HG03097 (cell line): ENCODE results near the gene BGN.
A peak's percentile ranks its signal among the peaks of the same experiment; 100 is the strongest.

Source experiments
- ATAC-seq: cut with Tn5 transposase; IDR thresholded peaks from one replicate; pipeline ENCODE4 v1.9.1; 2021; ENCODE audit not compliant: unreplicated experiment, low FRiP score

Gene BGN

DNA sequence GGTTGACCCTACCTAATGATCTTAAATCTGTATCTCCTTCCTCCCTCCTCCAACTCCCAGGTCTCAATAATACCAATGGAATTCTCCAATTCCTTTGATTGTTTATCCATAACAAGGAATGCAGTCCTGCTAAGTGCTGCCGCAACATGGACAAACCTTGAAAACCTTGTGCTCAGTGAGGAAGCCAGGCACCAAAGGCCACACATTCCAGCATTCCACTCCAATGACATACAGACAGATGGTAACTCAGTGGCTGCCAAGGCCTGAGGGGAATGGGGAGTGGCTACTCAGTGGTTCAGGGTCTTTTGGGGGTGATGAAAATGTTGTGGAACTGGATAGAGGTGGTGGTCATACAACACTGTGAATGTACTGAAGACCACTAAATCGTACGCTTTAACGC lies 34.8 kb upstream of the BGN start:
- no peak for ATAC-seq

DNA sequence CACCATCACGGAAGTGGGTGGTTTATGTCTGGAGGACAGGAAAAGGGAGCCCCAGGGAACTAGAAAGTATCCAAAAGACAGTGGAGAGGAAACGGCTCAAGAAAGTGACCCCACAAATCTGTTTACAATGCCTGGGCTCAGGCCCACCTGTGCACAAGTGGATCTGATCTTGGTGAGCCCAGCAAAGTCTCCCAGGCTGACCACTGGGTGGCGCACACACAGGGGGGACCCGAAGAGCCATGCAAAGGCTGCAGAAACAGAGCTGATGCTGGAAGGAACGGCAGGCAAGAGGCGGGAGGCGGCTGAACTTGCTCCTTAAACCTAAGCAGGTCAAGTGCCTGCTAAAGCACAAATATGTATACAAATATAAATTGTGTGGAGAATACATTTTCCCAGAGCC lies 34.0 kb upstream of the BGN start:
- no peak for ATAC-seq

DNA sequence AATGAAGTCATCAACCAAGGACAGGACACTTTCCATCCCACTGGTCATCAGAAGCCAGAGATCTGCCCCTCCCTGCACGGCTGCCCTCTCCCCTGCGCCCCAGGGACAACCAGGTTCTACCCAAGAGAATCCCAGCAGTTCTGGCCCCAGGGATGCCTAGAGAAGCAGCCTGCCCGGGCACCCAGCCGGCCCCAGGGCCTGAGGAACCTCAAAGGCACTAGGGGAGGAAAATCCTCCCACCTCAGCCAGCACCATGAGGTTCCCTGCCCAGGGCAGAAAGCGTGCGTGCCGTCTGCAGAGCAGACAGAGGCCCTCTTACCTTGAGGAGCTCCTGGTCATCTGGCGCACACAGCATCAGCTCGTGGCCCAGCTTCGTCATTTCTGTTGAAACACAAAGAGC lies 32.5 kb upstream of the BGN start:
- ATAC-seq: no peak

DNA sequence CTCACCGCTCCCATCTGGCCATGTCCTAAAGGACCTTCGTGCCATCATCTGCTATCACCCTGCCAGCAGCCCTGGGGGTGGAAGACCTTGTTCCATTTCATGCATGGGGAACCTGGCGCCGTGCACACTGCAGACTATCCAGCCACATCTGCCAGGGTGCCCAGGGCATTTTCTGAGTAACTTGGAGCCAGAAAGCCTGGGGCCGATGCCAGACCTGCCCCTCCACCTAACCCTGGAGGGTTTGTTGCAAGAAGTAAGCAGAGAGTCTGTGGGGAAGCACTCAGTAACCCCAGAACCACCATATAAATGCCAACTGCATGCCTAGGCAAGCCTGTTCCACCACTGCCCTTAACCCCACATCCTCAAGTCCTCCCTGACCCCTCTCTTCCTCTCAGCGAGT lies 31.7 kb upstream of the BGN start:
- ATAC-seq: no peak

DNA sequence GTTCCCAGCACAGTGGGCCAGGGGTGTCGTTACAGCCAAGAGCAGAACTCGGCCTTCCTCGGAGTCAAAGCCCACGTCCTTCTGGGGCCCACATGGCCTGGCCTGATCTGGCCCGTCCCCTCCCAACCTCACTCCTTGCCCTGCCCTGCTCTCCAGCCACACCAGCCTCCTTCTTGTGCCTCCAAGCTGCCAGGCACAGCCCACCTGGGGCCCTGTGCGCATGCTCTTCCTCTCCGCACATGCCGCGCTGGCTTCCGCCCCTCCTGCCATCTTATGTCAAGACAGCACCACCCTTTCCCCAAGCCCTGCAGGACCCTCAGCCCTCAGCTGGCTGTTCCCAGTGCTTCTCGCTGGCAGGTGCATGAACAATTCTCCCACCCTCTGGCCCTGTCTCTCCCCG lies 31.2 kb upstream of the BGN start:
- no peak for ATAC-seq

DNA sequence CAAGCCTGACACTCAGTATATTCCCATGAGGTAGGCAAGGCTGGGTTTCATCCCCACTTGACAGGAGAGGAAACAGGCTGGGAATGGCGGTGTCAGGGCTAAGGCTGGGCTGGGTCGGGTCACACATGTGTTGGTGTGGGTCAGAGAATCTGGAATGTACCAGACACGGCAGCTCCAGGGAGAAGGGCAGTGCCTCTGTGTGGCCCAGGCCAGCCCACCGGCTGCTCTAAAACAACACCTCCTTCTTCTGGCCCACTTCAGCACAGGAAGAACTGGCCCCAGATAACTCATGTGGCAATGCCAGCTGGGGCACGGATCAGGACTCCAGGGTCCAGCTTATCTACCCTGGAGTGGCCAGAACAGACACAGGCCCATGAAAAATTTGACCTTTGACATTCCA lies 30.7 kb upstream of the BGN start:
- no peak for ATAC-seq

DNA sequence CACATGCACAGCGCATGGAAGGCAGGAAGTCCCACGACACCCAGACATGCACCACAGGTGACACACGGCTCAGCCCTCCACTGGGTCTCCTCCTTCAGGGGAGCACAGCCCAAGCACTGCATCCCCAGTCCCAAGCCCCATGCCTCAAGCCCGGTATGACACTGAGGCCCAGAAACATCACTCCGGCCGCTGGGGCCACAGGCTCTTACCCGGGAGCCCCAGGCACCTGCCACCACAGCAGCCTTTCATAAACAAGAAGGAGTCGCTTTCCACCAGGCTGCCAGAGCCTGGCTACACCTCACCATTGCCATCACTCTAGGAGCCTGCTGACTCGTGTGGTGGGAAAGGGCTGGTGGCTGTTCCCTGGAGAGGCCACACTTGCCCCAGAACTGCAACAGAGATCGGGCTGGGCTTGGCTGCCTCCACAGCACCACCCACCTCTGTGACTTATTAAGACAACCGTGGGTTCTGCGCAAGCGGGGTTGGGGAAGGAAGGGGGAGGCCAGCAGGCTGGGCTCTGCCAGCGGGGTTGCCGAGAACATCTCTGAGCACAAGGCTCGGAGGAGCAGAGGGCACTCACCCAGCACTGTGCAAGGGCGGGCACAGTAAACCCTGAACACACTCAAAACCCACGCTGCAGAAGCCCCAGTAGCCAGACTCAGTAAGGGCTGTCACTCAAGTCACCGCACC lies 28.9 kb upstream of the BGN start:
- ATAC-seq: no peak

DNA sequence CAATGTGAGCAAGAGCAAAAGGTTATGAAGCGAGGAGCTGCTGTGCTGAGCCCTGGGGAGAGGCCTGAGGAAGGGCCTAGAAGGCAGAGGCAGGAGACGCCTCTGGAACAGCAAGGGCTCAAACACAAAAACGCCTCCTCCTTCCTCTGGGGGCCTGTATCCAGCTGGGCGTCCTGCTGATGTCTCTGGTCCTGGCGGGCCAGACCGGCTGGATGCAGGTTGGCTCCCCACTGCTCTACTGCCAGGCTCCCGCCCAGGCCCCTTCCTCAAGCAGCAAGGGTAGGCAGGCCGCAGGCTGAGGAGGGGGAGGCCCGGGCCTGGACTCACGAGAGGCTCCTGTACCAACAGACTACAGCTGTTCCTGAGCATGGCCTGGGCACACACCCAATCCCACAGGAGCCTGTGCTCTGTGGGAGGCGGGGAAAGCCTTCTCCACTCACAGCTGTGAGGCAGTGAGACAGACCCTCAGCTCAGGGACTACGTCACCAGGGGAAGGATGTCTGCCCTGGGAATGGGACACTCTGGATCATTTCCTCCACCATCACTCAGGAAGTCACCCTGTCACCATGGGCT lies 26.7 kb upstream of the BGN start:
- ATAC-seq: no peak

DNA sequence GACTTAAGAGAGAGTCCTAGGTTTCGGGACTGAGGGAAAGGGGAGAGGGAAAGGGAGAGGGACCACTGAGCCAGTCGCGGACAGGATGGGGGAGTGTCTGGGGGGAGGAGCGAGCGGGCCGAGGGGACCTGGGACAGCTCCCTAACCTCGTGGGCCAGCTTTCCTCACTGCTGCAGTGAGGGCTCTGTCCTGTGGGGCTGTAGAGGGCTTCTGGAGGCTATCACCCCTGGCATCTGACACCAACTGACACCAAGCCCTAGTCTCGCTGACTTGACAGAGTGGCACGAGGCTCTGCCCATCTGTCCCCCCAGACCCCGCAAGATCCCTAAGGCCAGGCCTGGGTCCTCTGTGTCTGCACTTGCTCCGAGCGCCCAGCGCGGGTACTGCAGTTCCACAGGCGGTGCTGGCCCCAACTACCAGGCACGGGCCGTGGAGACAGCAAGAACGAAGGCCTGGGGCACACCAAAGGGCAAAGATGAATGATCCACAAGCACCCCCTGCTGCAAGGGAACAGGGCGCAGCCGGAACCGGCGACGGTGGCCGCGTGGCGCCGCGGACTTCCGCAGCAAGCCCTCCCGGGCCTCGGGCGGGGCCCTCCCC lies 24.9 kb upstream of the BGN start:
- peak; percentile 25 for ATAC-seq

DNA sequence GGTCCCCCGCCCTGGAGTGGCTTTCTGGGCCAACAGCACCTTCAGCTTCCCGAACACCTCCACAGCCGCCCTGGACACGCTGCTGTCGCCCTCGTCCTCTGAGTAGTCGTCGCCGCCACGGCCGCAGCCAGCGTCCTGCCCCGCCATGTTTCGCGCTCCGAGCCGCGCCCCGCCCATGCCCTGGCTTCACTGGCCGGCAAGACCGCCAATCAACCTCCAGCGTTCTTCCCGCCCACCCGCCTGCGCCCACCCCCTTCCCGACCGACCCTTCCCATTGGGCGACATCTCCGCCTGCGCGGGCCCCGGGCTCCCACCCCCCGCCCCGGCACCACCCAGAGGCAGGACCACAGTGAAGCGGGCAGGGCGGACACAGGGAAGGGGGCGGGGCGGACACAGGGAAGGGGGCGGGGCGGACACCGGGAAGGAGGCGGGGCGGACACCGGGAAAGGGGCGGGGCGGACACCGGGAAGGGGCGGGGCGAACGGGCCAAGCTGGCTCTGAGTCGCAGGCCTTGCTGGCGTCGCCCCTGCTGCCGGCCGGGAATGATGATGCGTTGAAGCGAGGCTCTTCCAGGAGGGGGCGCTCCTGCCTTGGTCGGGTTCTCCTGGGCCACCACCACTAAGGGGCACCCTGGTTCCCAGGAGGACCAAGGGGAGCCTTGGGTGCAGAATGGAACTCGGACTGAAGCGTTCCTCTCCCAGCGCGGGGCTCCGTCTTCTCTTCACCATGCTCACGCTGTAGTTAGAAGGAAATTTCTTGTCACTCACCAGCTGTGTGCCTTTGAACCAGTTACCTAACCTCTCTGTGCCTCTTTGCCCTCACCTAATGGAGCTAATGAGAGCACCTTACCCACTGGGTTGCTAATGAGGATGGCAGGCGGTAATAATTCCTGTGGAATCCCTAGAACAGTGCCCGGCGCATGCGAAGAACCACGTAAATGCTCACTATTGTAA lies 24.1 kb upstream of the BGN start, which contains the start of gene HAUS7:
Gene HAUS7, minus strand, starts transcription at position 166 of the 953 bp plus-strand sequence. Its CDS starts 19 bp downstream, at position 147.
- ATAC-seq: peak; percentile 69

DNA sequence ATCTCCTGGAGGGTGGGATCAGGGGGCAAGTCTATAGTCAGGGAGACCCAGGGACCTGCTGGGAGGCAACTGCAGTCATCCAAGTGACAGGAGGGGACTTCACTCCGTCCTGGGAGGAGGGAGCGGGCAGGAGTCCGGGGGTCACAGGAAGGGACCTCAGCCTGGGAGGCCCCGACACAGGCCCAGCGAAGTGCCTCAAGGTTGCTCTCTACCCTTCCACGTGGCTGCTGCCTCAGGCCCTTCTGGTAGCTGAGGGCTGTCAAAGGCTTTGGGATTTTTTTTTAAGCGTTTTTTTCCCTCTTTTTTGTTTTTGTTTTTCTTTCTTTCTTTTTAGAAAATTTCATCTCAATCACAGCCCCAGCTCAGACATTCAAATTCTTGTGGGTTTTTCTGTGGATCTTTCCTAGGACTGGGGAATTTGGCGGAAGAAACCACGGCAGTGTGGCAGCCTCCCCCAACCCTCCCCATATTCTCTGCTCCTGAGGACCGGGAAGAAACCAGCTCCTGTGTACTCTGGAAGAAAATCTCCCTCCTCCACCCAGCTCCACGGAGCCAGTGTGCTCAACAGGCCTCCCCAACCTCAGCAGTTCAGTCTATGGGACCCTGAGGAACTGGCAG lies 23.0 kb upstream of the BGN start:
- no peak for ATAC-seq

DNA sequence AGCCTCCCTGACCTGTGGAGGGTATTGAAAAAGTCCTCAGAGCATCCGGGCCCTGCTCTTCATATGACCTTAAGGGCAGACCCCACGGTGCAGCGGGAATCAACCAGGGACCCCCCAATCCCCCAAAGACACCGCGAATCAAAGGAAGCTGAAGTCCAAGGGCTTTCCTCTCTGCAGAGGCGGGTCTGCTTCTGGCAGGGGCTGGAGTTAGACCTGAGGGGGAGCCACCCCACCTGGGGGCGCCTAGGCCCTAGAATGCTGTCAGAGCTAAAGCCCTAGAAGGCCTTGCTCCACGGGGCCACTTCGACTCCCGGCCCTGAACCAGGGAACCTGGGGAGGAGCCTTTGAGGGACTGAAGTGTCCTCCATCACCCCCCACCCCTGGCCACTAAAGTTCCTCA lies 21.7 kb upstream of the BGN start:
- no peak for ATAC-seq

DNA sequence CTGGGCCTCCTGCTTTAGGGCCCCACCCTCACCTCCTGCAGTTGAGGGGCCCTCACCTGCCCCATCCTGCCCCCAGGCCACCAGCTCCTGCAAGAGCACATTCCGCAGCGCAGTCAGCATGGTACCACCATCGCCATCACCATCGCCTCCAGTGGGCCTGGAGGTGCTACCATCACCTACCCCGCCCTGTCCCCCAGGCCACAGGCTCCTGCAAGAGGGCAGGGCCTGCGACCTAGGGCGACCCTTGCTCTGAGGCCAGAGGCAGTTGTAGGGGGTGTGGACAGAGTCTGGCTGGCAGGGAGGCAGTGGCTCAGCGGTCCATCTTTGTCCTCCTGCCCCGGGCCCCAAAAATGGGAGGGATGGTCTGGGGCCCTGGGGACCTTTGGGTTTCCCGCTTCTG lies 20.5 kb upstream of the BGN start:
- ATAC-seq: no peak

DNA sequence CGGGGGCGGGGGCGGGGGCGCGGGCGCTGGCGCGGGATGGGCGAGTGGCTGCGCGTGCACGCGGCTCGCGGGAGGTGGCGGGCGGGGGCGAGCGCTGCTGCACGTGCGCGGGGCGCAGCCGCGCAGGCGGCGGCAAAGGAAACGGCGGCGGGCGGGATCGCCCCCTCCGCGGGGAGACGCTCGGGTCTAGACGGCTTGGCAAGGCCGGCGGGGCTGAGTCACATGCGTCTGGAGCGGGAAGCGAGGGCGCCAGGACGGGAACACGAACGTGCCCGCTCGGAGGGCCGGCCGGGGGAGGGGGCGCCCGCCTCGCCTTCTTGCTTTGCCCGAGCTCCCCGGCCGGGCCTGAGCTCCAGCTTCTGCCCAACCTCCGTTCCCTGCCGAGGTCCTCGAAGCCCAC lies 20.1 kb upstream of the BGN start:
- no peak for ATAC-seq

DNA sequence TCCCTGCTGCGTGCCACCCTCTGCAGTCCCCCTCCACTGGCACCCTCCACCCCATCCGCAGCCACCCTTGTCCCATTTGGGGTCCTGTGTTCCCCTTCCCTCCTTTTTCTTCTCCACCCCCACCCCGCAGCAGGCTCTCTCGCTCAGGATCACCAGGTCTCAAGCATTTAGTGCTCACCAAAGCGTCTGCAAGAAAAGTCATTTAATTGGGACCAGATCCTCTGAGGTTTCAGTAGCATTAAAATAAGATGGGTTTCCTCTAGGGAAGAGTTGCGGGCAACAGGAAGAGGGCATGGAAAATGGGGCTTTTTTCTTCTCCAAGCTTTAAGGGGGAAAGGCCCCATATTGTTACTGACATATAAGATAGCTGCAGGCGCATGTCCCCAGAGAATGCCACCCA lies 19.5 kb upstream of the BGN start:
- ATAC-seq: no peak

DNA sequence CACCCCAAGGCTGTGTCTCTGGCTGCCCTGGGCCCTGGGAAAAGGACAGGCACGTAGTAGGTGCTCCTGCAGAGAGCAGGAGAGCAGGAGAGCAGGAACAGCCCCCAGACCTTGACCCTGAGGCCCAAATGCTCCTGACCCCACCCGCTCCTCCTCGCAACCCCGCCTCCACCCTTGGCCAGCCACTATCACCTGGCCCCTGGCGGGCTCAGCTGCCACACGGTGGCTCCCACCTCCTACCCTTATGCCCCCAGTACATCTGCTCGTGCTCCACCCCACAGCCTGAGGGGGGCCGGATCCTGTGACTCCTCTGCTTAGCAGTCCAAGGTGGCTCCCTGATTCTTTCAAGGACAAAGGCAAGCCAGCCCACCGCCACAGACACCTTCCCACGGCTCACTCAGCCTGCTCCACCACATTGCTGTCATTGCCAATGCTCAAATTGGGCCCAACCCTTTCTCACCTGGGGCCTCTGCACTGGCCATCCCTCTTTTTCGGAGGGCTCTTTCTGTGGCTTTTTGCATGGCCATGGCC lies 19.0 kb upstream of the BGN start:
- no peak for ATAC-seq

DNA sequence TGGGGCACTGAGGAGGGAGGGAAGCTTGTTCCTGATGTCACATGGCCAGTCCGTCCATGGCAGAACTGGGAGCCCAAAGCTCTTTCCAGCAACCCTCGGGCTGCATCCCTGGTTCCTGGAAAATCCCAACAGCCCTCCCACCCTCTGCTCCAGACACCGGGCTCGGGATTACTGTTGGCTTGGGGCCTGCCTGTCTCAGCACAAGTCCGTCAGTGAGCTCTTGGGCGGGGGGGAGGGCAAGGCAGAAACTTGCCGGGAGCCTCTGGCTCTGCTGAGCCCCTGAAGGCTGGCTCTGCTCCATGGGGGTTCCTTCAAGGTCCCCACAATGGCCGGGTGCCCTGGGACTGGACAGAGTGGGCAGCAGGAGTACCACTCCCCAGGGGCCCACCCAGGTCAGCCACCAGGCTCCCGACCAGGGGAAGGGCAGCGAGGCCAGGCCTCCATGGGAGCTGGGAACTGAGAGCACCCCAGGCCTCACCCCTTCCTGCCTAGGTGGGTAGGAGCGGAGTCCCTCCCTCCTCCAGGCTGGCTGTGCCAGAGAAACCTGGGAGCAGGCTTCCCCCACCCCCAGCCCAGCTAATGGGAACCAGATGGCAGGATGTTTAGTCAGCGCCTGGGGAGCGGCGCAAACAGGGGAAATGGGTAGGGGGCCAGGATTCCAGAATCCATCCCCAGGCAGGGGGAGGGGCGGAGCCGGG lies 18.0 kb upstream of the BGN start:
- no peak for ATAC-seq

DNA sequence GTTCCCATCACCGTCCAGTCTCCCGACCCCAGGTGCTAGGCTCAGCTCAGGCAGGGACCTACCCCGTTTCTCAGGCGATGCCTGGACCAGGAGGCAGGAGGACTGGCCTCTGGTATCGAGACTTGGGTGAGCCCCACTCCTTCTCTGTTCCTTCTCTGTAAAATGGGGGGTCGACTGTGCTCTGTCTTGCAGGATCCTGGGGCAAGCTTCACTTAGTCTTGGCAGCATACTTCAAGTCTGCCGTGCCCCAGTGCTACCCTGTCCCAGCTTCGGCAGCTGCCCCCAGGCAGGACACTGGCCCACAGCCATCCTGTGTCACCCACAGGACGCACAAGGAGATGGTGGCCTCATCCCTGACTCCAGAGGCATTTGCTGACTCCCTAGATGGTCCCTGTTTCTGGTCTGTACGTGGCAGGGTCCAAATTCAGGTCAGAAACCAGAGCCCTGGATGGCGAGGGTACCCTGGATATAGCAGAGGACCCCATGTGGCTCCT lies 17.4 kb upstream of the BGN start:
- no peak for ATAC-seq

DNA sequence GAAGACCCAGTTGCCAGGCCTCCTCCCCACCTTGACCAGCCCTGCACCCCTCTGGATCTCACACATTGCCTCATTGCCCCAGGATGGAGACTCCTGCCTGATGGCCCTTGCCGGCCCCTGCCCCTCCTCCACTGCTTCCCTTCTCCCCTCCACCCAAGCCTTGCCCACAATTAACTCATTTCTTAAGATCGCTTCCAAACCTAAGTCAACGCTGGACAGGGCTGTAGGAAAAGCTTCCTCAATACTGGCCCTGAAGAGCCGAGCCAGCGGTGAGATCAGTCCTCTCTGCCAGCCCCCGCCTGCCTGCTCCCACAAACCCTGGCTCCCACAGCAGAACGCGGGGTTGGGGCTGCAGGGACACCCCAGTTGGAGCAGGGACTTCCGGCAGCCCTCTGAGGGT lies 16.9 kb upstream of the BGN start:
- no peak for ATAC-seq

DNA sequence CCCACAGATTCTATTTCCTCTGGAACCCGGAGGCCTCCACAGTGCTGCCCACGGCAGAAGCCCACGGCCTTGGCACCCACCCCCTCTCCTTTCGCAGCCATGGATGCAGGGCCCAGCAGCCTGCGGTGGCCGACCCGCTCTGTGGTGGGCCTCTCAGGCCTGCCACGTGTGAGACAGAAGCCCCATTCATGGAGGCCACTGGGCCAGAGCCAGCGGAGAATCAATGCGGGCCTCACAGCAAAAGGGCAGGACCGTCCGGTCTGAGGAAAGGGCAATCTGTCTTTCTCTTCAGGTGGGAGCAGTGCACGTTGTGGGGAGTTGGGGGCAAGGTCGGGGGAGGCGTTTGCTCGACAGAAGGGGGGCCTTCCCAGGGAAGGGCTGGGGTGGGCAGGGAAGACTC lies 16.0 kb upstream of the BGN start:
- ATAC-seq: no peak
